Stimulated activated naive CD8-positive, alpha-beta T cell treated with anti-CD3 and anti-CD28 coated beads, Interleukin-15, Interleukin-2, amounts not matched to agents 100 ng/mL and 50 ng/mL, for 24 hours (primary cell): ENCODE results near the gene STK4.
A peak's percentile ranks its signal among the peaks of the same experiment; 100 is the strongest.
"Not testable (repeated sequence)": the region's sequence is repeated elsewhere in the genome, so short reads cannot be mapped to it uniquely, and the experiment has no call there.

Source experiments
- H3K27ac Mint-ChIP-seq: one replicate; pipeline ENCODE4 v1.8.0; 2021; ENCODE audit warnings: mild to moderate bottlenecking, mixed read lengths
- H3K27me3 Mint-ChIP-seq: one replicate; pipeline ENCODE4 v1.8.0; 2021; ENCODE audit warnings: mixed read lengths
- H3K36me3 Mint-ChIP-seq: one replicate; pipeline ENCODE4 v1.8.0; 2021; ENCODE audit warnings: low read depth, mixed read lengths
- H3K4me1 Mint-ChIP-seq: one replicate; pipeline ENCODE4 v1.8.0; 2021; ENCODE audit warnings: low read depth, mixed read lengths
- H3K4me3 Mint-ChIP-seq: one replicate; pipeline ENCODE4 v1.8.0; 2021; ENCODE audit warnings: mild to moderate bottlenecking, mixed read lengths
- H3K9me3 Mint-ChIP-seq: one replicate; pipeline ENCODE4 v1.8.0; 2021; ENCODE audit warnings: mixed read lengths

The STK4 gene

GRCh38 chr20:45058168-45058850 lies 92.0 kb downstream of the STK4 start:
- H3K4me3 Mint-ChIP-seq: no peak overlapping the region
- H3K36me3 Mint-ChIP-seq: peaks cover 86% of the 10 kb centered on the region
- H3K27me3 Mint-ChIP-seq: no peaks in the 10 kb centered on the region
- H3K27ac Mint-ChIP-seq: peak overlapping the region; percentile 64
- H3K9me3 Mint-ChIP-seq: no peaks in the 10 kb centered on the region
- H3K4me1 Mint-ChIP-seq: peaks cover 89% of the 10 kb centered on the region

GRCh38 chr20:45059022-45059728 lies 92.9 kb downstream of the STK4 start:
- H3K36me3 Mint-ChIP-seq: peaks cover 83% of the 10 kb centered on the region
- H3K27me3 Mint-ChIP-seq: no peaks in the 10 kb centered on the region
- peak overlapping the region; percentile 64 for H3K27ac Mint-ChIP-seq
- no peaks in the 10 kb centered on the region for H3K9me3 Mint-ChIP-seq
- peak overlapping the region; percentile 24 for H3K4me3 Mint-ChIP-seq
- peaks cover 87% of the 10 kb centered on the region for H3K4me1 Mint-ChIP-seq

- no peaks in the 10 kb centered on the region for H3K27me3 Mint-ChIP-seq
- H3K36me3 Mint-ChIP-seq: peaks cover 83% of the 10 kb centered on the region
- H3K4me1 Mint-ChIP-seq: peaks cover 87% of the 10 kb centered on the region
- H3K4me3 Mint-ChIP-seq: no peak overlapping the region
- peak overlapping the region; percentile 91 for H3K27ac Mint-ChIP-seq
- no peaks in the 10 kb centered on the region for H3K9me3 Mint-ChIP-seq
Observed at GRCh38 chr20:45060294-45060693, 94.0 kb downstream of the STK4 start.

- peaks cover 82% of the 10 kb centered on the region for H3K36me3 Mint-ChIP-seq
- peak overlapping the region; percentile 21 for H3K27ac Mint-ChIP-seq
- H3K27me3 Mint-ChIP-seq: no peaks in the 10 kb centered on the region
- H3K9me3 Mint-ChIP-seq: no peaks in the 10 kb centered on the region
- peaks cover 83% of the 10 kb centered on the region for H3K4me1 Mint-ChIP-seq
- H3K4me3 Mint-ChIP-seq: no peak overlapping the region
Observed at GRCh38 chr20:45061244-45061643, 94.9 kb downstream of the STK4 start.

- H3K27me3 Mint-ChIP-seq, H3K9me3 Mint-ChIP-seq: not testable (repeated sequence)
- peak overlapping the region; percentile 33 for H3K4me3 Mint-ChIP-seq
- peak overlapping the region; percentile 87 for H3K27ac Mint-ChIP-seq
- peaks cover 86% of the 10 kb centered on the region for H3K4me1 Mint-ChIP-seq
- peaks cover 85% of the 10 kb centered on the region for H3K36me3 Mint-ChIP-seq
Observed at GRCh38 chr20:45063107-45063506, 96.8 kb downstream of the STK4 start.

GRCh38 chr20:45064812-45065211 lies 98.5 kb downstream of the STK4 start:
- Mint-ChIP-seq H3K27me3 (no peaks in the 10 kb centered on the region), H3K4me3 (no peak overlapping the region), H3K27ac (peak overlapping the region; percentile 71), H3K9me3 (no peaks in the 10 kb centered on the region), H3K36me3 (peaks cover 85% of the 10 kb centered on the region), H3K4me1 (peaks cover 87% of the 10 kb centered on the region)

GRCh38 chr20:45066372-45066771 lies 100.1 kb downstream of the STK4 start:
- Mint-ChIP-seq H3K4me1 (peaks cover 84% of the 10 kb centered on the region), H3K27ac (no peak overlapping the region), H3K4me3 (no peak overlapping the region), H3K36me3 (peaks cover 86% of the 10 kb centered on the region), H3K9me3 (no peaks in the 10 kb centered on the region), H3K27me3 (no peaks in the 10 kb centered on the region)

- Mint-ChIP-seq H3K27ac (peak overlapping the region; percentile 39), H3K9me3 (no peaks in the 10 kb centered on the region), H3K4me3 (no peak overlapping the region), H3K36me3 (peaks cover 84% of the 10 kb centered on the region), H3K27me3 (no peaks in the 10 kb centered on the region), H3K4me1 (peaks cover 83% of the 10 kb centered on the region)
Observed at GRCh38 chr20:45067087-45067486, 100.8 kb downstream of the STK4 start.

- no peaks in the 10 kb centered on the region for H3K27me3 Mint-ChIP-seq
- no peak overlapping the region for H3K4me3 Mint-ChIP-seq
- peaks cover 79% of the 10 kb centered on the region for H3K36me3 Mint-ChIP-seq
- peaks cover 84% of the 10 kb centered on the region for H3K4me1 Mint-ChIP-seq
- no peaks in the 10 kb centered on the region for H3K9me3 Mint-ChIP-seq
- no peak overlapping the region for H3K27ac Mint-ChIP-seq
Observed at GRCh38 chr20:45067558-45067957, 101.2 kb downstream of the STK4 start.

- Mint-ChIP-seq H3K9me3 (no peaks in the 10 kb centered on the region), H3K27me3 (no peaks in the 10 kb centered on the region), H3K4me1 (peaks cover 85% of the 10 kb centered on the region), H3K27ac (peak overlapping the region; percentile 56), H3K36me3 (peaks cover 82% of the 10 kb centered on the region), H3K4me3 (no peak overlapping the region)
Observed at GRCh38 chr20:45069261-45069660, 102.9 kb downstream of the STK4 start.

- H3K9me3 Mint-ChIP-seq: no peaks in the 10 kb centered on the region
- H3K27ac Mint-ChIP-seq: peak overlapping the region; percentile 70
- H3K4me1 Mint-ChIP-seq: peaks cover 68% of the 10 kb centered on the region
- no peak overlapping the region for H3K4me3 Mint-ChIP-seq
- no peaks in the 10 kb centered on the region for H3K27me3 Mint-ChIP-seq
- H3K36me3 Mint-ChIP-seq: peaks cover 81% of the 10 kb centered on the region
Observed at GRCh38 chr20:45070932-45071632, 104.8 kb downstream of the STK4 start.

- no peaks in the 10 kb centered on the region for H3K9me3 Mint-ChIP-seq
- no peak overlapping the region for H3K4me3 Mint-ChIP-seq
- H3K27me3 Mint-ChIP-seq: no peaks in the 10 kb centered on the region
- peak overlapping the region; percentile 61 for H3K27ac Mint-ChIP-seq
- H3K4me1 Mint-ChIP-seq: peaks cover 60% of the 10 kb centered on the region
- H3K36me3 Mint-ChIP-seq: peaks cover 81% of the 10 kb centered on the region
Observed at GRCh38 chr20:45072066-45072465, 105.8 kb downstream of the STK4 start.

GRCh38 chr20:45073221-45073620 lies 106.9 kb downstream of the STK4 start:
- Mint-ChIP-seq H3K27me3 (no peaks in the 10 kb centered on the region), H3K4me1 (peaks cover 49% of the 10 kb centered on the region), H3K9me3 (no peaks in the 10 kb centered on the region), H3K27ac (peak overlapping the region; percentile 53), H3K4me3 (no peak overlapping the region), H3K36me3 (peaks cover 77% of the 10 kb centered on the region)

- no peak overlapping the region for H3K27ac Mint-ChIP-seq
- H3K4me3 Mint-ChIP-seq: no peak overlapping the region
- H3K36me3 Mint-ChIP-seq: peaks cover 90% of the 10 kb centered on the region
- H3K4me1 Mint-ChIP-seq: peaks cover 12% of the 10 kb centered on the region
- H3K9me3 Mint-ChIP-seq: peaks cover 12% of the 10 kb centered on the region
- H3K27me3 Mint-ChIP-seq: no peaks in the 10 kb centered on the region
Observed at GRCh38 chr20:45077559-45077958, 111.2 kb downstream of the STK4 start.
